ENCODE measurements around the gene AUTS2. TPM values are rescaled to one million over a fixed set of nuclear protein-coding genes. Genes with fewer than 3 reads are reported as not detected.
A peak's percentile ranks its signal among the peaks of the same experiment; 100 is the strongest.

The AUTS2 gene
- polyA plus RNA-seq, 1 donor from 2014 or later: 8.9 TPM

- Mint-ChIP-seq H3K4me1 (peaks cover 0 to 5% (median 1%) of the 10 kb centered on the region in 3 donors), H3K27me3 (no peaks in the 10 kb centered on the region), H3K9me3 (no peaks in the 10 kb centered on the region), H3K4me3 (no peak overlapping the region), H3K27ac (no peak overlapping the region), H3K36me3 (peaks cover 3% of the 10 kb centered on the region)
These were observed 1179.0 kb downstream of the AUTS2 start for GRCh38 chr7:70777251-70777650.

- Mint-ChIP-seq H3K27me3 (no peaks in the 10 kb centered on the region), H3K9me3 (no peaks in the 10 kb centered on the region), H3K4me1 (peaks cover 0 to 5% (median 1%) of the 10 kb centered on the region in 3 donors), H3K27ac (no peak overlapping the region), H3K36me3 (peaks cover 3% of the 10 kb centered on the region), H3K4me3 (no peak overlapping the region)
These were observed 1180.3 kb downstream of the AUTS2 start for GRCh38 chr7:70778585-70778984.

GRCh38 chr7:70779321-70779720 is 1181.0 kb downstream of the AUTS2 start:
- Mint-ChIP-seq H3K4me1 (peaks cover 0 to 5% (median 1%) of the 10 kb centered on the region in 3 donors), H3K27ac (no peak overlapping the region), H3K4me3 (peak overlapping the region in 3 of 4 donors; percentile 3 to 49 (median 15)), H3K27me3 (no peaks in the 10 kb centered on the region), H3K9me3 (no peaks in the 10 kb centered on the region), H3K36me3 (peaks cover 3% of the 10 kb centered on the region)

- Mint-ChIP-seq H3K9me3 (no peaks in the 10 kb centered on the region), H3K27ac (no peak overlapping the region), H3K4me1 (peaks cover 0 to 1% (median 0%) of the 10 kb centered on the region in 3 donors)
These were observed 1183.6 kb downstream of the AUTS2 start for GRCh38 chr7:70781922-70782311.

GRCh38 chr7:70782796-70783195 is 1184.5 kb downstream of the AUTS2 start:
- H3K27me3 Mint-ChIP-seq: no peaks in the 10 kb centered on the region
- no peaks in the 10 kb centered on the region for H3K9me3 Mint-ChIP-seq
- peaks cover 7% of the 10 kb centered on the region for H3K36me3 Mint-ChIP-seq
- no peak overlapping the region for H3K4me3 Mint-ChIP-seq
- H3K27ac Mint-ChIP-seq: no peak overlapping the region
- H3K4me1 Mint-ChIP-seq: peaks cover 0 to 1% (median 0%) of the 10 kb centered on the region in 3 donors

More at GRCh38 chr7:70781922-70782311, 1183.6 kb downstream of the AUTS2 start:
- Mint-ChIP-seq H3K36me3 (peaks cover 3% of the 10 kb centered on the region), H3K4me3 (no peak overlapping the region), H3K27me3 (no peaks in the 10 kb centered on the region)

GRCh38 chr7:70785427-70785826 is 1187.2 kb downstream of the AUTS2 start:
- no peaks in the 10 kb centered on the region for H3K27me3 Mint-ChIP-seq
- H3K9me3 Mint-ChIP-seq: no peaks in the 10 kb centered on the region
- H3K4me1 Mint-ChIP-seq: no peaks in the 10 kb centered on the region
- no peak overlapping the region for H3K4me3 Mint-ChIP-seq
- H3K27ac Mint-ChIP-seq: no peak overlapping the region
- peaks cover 9% of the 10 kb centered on the region for H3K36me3 Mint-ChIP-seq

GRCh38 chr7:70786076-70786475 is 1187.8 kb downstream of the AUTS2 start:
- H3K4me3 Mint-ChIP-seq: no peak overlapping the region
- no peak overlapping the region for H3K27ac Mint-ChIP-seq
- H3K36me3 Mint-ChIP-seq: peaks cover 10% of the 10 kb centered on the region

GRCh38 chr7:70787286-70787685 is 1189.0 kb downstream of the AUTS2 start:
- H3K36me3 Mint-ChIP-seq: peaks cover 11% of the 10 kb centered on the region
- no peak overlapping the region for H3K4me3 Mint-ChIP-seq
- no peak overlapping the region for H3K27ac Mint-ChIP-seq
- H3K4me1 Mint-ChIP-seq: no peaks in the 10 kb centered on the region
- no peaks in the 10 kb centered on the region for H3K9me3 Mint-ChIP-seq
- no peaks in the 10 kb centered on the region for H3K27me3 Mint-ChIP-seq

More at GRCh38 chr7:70786076-70786475, 1187.8 kb downstream of the AUTS2 start:
- Mint-ChIP-seq H3K9me3 (no peaks in the 10 kb centered on the region), H3K27me3 (no peaks in the 10 kb centered on the region), H3K4me1 (no peaks in the 10 kb centered on the region)

GRCh38 chr7:70787771-70788170 is 1189.5 kb downstream of the AUTS2 start:
- Mint-ChIP-seq H3K36me3 (peaks cover 11% of the 10 kb centered on the region), H3K9me3 (no peaks in the 10 kb centered on the region), H3K27me3 (no peaks in the 10 kb centered on the region), H3K27ac (no peak overlapping the region), H3K4me3 (no peak overlapping the region), H3K4me1 (no peaks in the 10 kb centered on the region)

- Mint-ChIP-seq H3K4me3 (no peak overlapping the region), H3K36me3 (peaks cover 11% of the 10 kb centered on the region), H3K27me3 (no peaks in the 10 kb centered on the region), H3K4me1 (no peaks in the 10 kb centered on the region), H3K9me3 (no peaks in the 10 kb centered on the region), H3K27ac (no peak overlapping the region)
These were observed 1190.0 kb downstream of the AUTS2 start for GRCh38 chr7:70788276-70788675.

GRCh38 chr7:70789481-70790214 is 1191.4 kb downstream of the AUTS2 start:
- H3K27ac Mint-ChIP-seq: no peak overlapping the region
- H3K4me3 Mint-ChIP-seq: peak overlapping the region in 1 of 4 donors; percentile 3
- no peaks in the 10 kb centered on the region for H3K4me1 Mint-ChIP-seq
- H3K9me3 Mint-ChIP-seq: no peaks in the 10 kb centered on the region
- H3K27me3 Mint-ChIP-seq: no peaks in the 10 kb centered on the region
- peaks cover 12% of the 10 kb centered on the region for H3K36me3 Mint-ChIP-seq

GRCh38 chr7:70790215-70791073 is 1192.2 kb downstream of the AUTS2 start:
- Mint-ChIP-seq H3K4me3 (no peak overlapping the region), H3K27me3 (no peaks in the 10 kb centered on the region), H3K27ac (no peak overlapping the region), H3K9me3 (no peaks in the 10 kb centered on the region), H3K36me3 (peaks cover 12% of the 10 kb centered on the region), H3K4me1 (no peaks in the 10 kb centered on the region)

GRCh38 chr7:70791341-70791740 is 1193.1 kb downstream of the AUTS2 start:
- Mint-ChIP-seq H3K4me1 (no peaks in the 10 kb centered on the region), H3K27ac (no peak overlapping the region), H3K36me3 (peaks cover 12% of the 10 kb centered on the region), H3K27me3 (no peaks in the 10 kb centered on the region), H3K4me3 (peak overlapping the region in 1 of 4 donors; percentile 8), H3K9me3 (no peaks in the 10 kb centered on the region)

GRCh38 chr7:70793060-70793459 is 1194.8 kb downstream of the AUTS2 start:
- H3K27me3 Mint-ChIP-seq: no peaks in the 10 kb centered on the region
- H3K9me3 Mint-ChIP-seq: peaks cover 0 to 1% (median 0%) of the 10 kb centered on the region in 3 donors
- H3K4me3 Mint-ChIP-seq: no peak overlapping the region
- H3K36me3 Mint-ChIP-seq: peaks cover 7% of the 10 kb centered on the region
- no peak overlapping the region for H3K27ac Mint-ChIP-seq
- no peaks in the 10 kb centered on the region for H3K4me1 Mint-ChIP-seq

GRCh38 chr7:70793821-70794220 is 1195.5 kb downstream of the AUTS2 start:
- H3K4me1 Mint-ChIP-seq: no peaks in the 10 kb centered on the region
- H3K4me3 Mint-ChIP-seq: no peak overlapping the region
- no peaks in the 10 kb centered on the region for H3K27me3 Mint-ChIP-seq
- H3K36me3 Mint-ChIP-seq: peaks cover 7% of the 10 kb centered on the region
- peaks cover 0 to 3% (median 0%) of the 10 kb centered on the region in 3 donors for H3K9me3 Mint-ChIP-seq
- H3K27ac Mint-ChIP-seq: no peak overlapping the region

Measured in IgD-negative memory B cell (primary cell).